T-helper 2 cell treated with Interferon-gamma antibody and Interleukin-4, amounts not matched to agents 5 μg/mL and 100 μg/mL, for 36 hours (primary cell): ENCODE measurements around the gene EFL1.
"Not testable (repeated sequence)": the region's sequence is repeated elsewhere in the genome, so short reads cannot be mapped to it uniquely, and the experiment has no call there.

Source experiments
- DNase-seq: peaks from one replicate; pipeline ENCODE4 v3.0.0; 2021; ENCODE audit warnings: low spot score
- H3K27ac Mint-ChIP-seq: one replicate; pipeline ENCODE4 v1.8.0; 2021; ENCODE audit warnings: mild to moderate bottlenecking, mixed read lengths
- H3K27me3 Mint-ChIP-seq: one replicate; pipeline ENCODE4 v1.8.0; 2021; ENCODE audit warnings: low read depth, mixed read lengths
- H3K36me3 Mint-ChIP-seq: one replicate; pipeline ENCODE4 v1.8.0; 2021; ENCODE audit warnings: low read depth, mixed read lengths
- H3K4me1 Mint-ChIP-seq: one replicate; pipeline ENCODE4 v1.8.0; 2021; ENCODE audit warnings: low read depth, mixed read lengths
- H3K4me3 Mint-ChIP-seq: one replicate; pipeline ENCODE4 v1.8.0; 2022; ENCODE audit warnings: mild to moderate bottlenecking, moderate library complexity, mixed read lengths
- H3K9me3 Mint-ChIP-seq: one replicate; pipeline ENCODE4 v1.8.0; 2021; ENCODE audit warnings: mixed read lengths

Gene EFL1

DNA sequence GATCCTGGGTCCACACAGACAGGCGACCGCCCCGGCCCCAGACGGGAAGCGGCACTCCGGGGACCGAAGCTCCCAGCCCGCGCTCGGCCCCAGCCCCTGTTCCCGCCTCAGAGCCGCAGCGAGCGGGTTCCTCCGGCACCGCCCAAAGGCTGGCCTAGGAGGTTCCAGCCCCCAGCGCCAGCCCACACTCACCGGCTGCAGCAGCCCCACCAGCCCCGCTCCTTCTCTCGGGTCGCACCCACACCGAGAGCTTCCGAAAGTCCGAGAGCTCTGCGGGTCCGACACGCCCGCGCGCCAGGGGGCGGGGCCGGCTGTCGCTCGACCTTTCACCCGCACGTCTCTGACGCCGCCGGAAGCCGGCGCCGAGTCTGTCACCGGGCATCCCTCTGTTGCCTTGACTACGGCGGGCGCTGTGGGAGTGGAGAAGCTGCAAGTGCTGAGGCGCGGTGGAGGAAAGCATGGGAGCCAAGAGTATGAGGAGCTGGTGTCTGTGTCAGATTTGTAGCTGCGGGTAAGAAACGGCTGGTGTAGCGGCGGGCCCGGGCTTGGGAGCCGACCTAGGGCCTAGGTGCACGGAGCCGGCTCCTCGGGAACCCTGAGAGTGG, at the start of gene EFL1, which contains the start of gene SAXO2:
EFL1 (minus strand) TSS at position 313 of the 605 bp plus-strand sequence. CDS start 956 bp downstream, outside the sequence.
SAXO2 (plus strand) TSS at position 397 of the 605 bp plus-strand sequence; CDS start at position 459, 62 bp downstream.
- H3K4me1 Mint-ChIP-seq: peaks cover 20% of the 10 kb centered on the region

DNA sequence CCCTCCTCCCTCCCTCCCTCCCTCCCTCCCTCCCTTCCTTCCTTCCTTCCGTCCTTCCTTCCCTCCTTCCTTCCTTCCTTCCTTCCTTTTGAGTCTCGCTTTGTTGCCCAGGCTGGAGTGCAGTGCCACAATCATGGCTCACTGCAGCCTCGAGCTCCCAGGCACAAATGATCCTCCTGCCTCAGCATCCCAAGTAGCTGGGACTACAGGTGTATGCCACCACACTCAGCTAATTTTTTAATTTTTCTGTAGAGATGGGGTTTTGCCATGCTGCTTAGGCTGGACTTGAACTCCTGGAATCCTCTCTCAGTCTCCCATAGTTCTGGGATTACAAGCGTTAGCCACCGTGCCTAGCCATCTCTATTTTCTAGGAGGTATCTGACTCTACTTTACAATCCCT, 48.8 kb upstream of the EFL1 start:
- H3K9me3 Mint-ChIP-seq, H3K4me3 Mint-ChIP-seq, H3K27ac Mint-ChIP-seq, H3K4me1 Mint-ChIP-seq, DNase-seq, H3K27me3 Mint-ChIP-seq, H3K36me3 Mint-ChIP-seq: not testable (repeated sequence)

More for the DNA sequence above, at the start of gene EFL1, which contains the start of gene SAXO2:
- peak; percentile 95 for DNase-seq
- no peaks in the 10 kb centered on the region for H3K9me3 Mint-ChIP-seq
- peak within 1 kb of the TSS; percentile 89 for H3K27ac Mint-ChIP-seq
- peak within 1 kb of the TSS; percentile 92 for H3K4me3 Mint-ChIP-seq
- no peaks in the 10 kb centered on the region for H3K27me3 Mint-ChIP-seq
- H3K36me3 Mint-ChIP-seq: peaks cover 10% of the 10 kb centered on the region

GRCh38 chr15:82309802-82310201, 47.3 kb upstream of the EFL1 start:
- Mint-ChIP-seq H3K27me3 (peaks cover 9% of the 10 kb centered on the region), H3K36me3 (no peaks in the 10 kb centered on the region), H3K9me3 (no peaks in the 10 kb centered on the region), H3K4me3 (no peak overlapping the region), H3K27ac (no peak overlapping the region), H3K4me1 (peaks cover 6% of the 10 kb centered on the region)
- no peak for DNase-seq

DNA sequence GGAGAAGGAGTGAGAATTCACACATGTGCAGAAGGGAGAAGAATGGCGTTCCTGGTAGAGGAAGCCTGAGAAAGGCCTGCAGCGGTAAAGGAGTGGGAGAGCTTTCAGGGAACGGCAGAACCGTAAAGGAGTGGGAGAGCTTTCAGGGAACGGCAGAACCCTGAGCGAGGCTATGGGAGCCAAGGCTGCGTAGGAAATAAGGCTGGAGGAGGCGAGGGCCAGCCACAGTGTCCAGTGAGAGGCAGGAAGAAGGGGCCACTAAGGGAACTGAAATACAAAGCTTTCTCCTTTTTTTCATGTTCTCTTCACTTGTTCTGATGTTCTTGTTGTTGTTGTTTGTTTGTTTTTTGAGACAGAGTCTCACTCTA, 45.2 kb upstream of the EFL1 start:
- Mint-ChIP-seq H3K27me3 (peaks cover 9% of the 10 kb centered on the region), H3K9me3 (no peaks in the 10 kb centered on the region), H3K4me1 (peaks cover 8% of the 10 kb centered on the region), H3K36me3 (no peaks in the 10 kb centered on the region), H3K27ac (no peak overlapping the region), H3K4me3 (no peak overlapping the region)
- no peak for DNase-seq

- H3K27ac Mint-ChIP-seq: no peak overlapping the region
- peaks cover 11% of the 10 kb centered on the region for H3K27me3 Mint-ChIP-seq
- peaks cover 8% of the 10 kb centered on the region for H3K4me1 Mint-ChIP-seq
- no peaks in the 10 kb centered on the region for H3K36me3 Mint-ChIP-seq
- no peaks in the 10 kb centered on the region for H3K9me3 Mint-ChIP-seq
- DNase-seq: no peak
- H3K4me3 Mint-ChIP-seq: no peak overlapping the region
Observed at GRCh38 chr15:82306791-82307713, 44.5 kb upstream of the EFL1 start.

GRCh38 chr15:82305621-82306048, 43.1 kb upstream of the EFL1 start:
- Mint-ChIP-seq H3K9me3 (no peaks in the 10 kb centered on the region), H3K4me1 (peaks cover 8% of the 10 kb centered on the region), H3K4me3 (no peak overlapping the region), H3K36me3 (no peaks in the 10 kb centered on the region), H3K27ac (no peak overlapping the region), H3K27me3 (peaks cover 9% of the 10 kb centered on the region)
- no peak for DNase-seq

DNA sequence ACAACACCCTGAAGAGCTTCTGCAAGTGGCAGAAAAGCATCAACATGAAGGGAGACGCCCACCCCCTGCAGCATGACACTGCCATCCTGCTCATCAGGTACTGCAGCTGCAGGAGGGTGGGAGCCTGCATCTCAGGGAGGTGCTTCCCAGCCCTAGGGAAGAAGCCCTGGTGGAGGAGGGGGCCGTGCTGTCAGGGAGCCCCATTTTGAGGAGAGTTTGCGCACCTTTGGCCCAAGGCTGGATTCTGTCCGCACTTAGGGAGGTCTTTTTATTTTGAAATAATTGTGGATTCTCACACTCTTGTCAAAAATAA, 42.2 kb upstream of the EFL1 start:
- Mint-ChIP-seq H3K4me3 (no peak overlapping the region), H3K27me3 (peaks cover 8% of the 10 kb centered on the region), H3K4me1 (peaks cover 8% of the 10 kb centered on the region)

GRCh38 chr15:82303956-82304777, 41.6 kb upstream of the EFL1 start:
- no peaks in the 10 kb centered on the region for H3K9me3 Mint-ChIP-seq
- H3K36me3 Mint-ChIP-seq: no peaks in the 10 kb centered on the region
- peaks cover 8% of the 10 kb centered on the region for H3K4me1 Mint-ChIP-seq
- no peak overlapping the region for H3K4me3 Mint-ChIP-seq
- no peak for DNase-seq
- H3K27me3 Mint-ChIP-seq: peaks cover 8% of the 10 kb centered on the region
- H3K27ac Mint-ChIP-seq: no peak overlapping the region

More for the DNA sequence above, 42.2 kb upstream of the EFL1 start:
- H3K9me3 Mint-ChIP-seq: no peaks in the 10 kb centered on the region
- no peak overlapping the region for H3K27ac Mint-ChIP-seq
- no peak for DNase-seq
- no peaks in the 10 kb centered on the region for H3K36me3 Mint-ChIP-seq

GRCh38 chr15:82301296-82302016, 38.9 kb upstream of the EFL1 start:
- Mint-ChIP-seq H3K36me3 (no peaks in the 10 kb centered on the region), H3K4me1 (peaks cover 16% of the 10 kb centered on the region), H3K9me3 (no peaks in the 10 kb centered on the region), H3K27ac (no peak overlapping the region), H3K27me3 (peaks cover 11% of the 10 kb centered on the region), H3K4me3 (no peak overlapping the region)
- peak; percentile 1 for DNase-seq

- Mint-ChIP-seq H3K27me3 (peaks cover 11% of the 10 kb centered on the region), H3K36me3 (no peaks in the 10 kb centered on the region), H3K4me3 (no peak overlapping the region), H3K27ac (no peak overlapping the region), H3K4me1 (peaks cover 16% of the 10 kb centered on the region), H3K9me3 (no peaks in the 10 kb centered on the region)
- DNase-seq: peak; percentile 1
Observed at GRCh38 chr15:82300883-82301282, 38.3 kb upstream of the EFL1 start.

- H3K27ac Mint-ChIP-seq, DNase-seq, H3K4me3 Mint-ChIP-seq, H3K36me3 Mint-ChIP-seq, H3K9me3 Mint-ChIP-seq: not testable (repeated sequence)
- Mint-ChIP-seq H3K27me3 (peaks cover 11% of the 10 kb centered on the region), H3K4me1 (peaks cover 15% of the 10 kb centered on the region)
Observed at GRCh38 chr15:82300326-82300725, 37.8 kb upstream of the EFL1 start.

DNA sequence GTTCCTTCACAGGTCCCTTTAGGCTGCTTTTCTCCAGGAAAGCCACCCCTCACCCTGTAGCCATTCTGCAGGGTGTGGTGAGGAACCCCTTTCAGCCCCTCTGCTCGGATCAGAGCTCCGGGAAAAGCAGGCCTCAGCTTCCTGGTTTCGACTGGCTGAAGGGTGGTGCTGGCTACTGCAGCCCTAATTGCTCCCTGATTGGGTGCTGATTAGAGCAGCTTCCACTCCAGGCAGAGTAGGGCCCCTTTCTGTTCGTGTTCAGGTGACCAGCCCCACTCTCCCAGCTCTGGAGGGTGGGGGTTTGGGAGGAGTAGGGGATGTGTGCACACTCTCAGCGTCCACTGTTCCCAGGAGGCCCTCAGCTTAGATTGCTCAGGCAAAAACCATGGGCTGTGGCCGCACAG, 37.0 kb upstream of the EFL1 start:
- H3K4me1 Mint-ChIP-seq, DNase-seq, H3K27ac Mint-ChIP-seq, H3K9me3 Mint-ChIP-seq, H3K4me3 Mint-ChIP-seq, H3K36me3 Mint-ChIP-seq: not testable (repeated sequence)
- H3K27me3 Mint-ChIP-seq: peaks cover 11% of the 10 kb centered on the region

DNA sequence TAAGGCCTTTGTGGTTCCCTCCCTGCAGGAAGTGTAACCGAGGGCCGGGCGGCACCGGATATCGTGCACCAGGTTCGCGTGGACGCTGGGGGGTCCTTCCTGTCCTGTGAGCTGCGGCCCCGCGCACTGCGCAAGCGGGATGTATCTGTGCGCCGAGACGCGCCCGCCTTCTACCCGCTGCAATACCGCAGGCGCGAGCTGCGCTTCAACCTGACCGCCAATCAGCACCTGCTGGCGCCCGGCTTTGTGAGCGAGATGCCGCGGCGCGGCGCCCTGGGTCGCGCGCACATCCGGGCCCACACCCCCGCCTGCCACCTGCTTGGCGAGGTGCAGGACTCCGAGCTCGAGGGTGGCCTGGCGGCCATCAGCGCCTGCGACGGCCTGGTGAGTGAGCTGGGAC, 36.0 kb upstream of the EFL1 start:
- Mint-ChIP-seq H3K4me1 (peaks cover 8% of the 10 kb centered on the region), H3K36me3 (no peaks in the 10 kb centered on the region), H3K9me3 (no peaks in the 10 kb centered on the region), H3K27ac (no peak overlapping the region), H3K4me3 (no peak overlapping the region), H3K27me3 (peaks cover 11% of the 10 kb centered on the region)
- peak; percentile 24 for DNase-seq
